PC-3 (cell line): ENCODE measurements around the gene P4HB. TPM values are rescaled to one million over a fixed set of nuclear protein-coding genes. Genes with fewer than 3 reads are reported as not detected.

ENCODE experiments used
- ATAC-seq: fragments of 200-7000 bp; cut with Tn5 transposase; 2 replicates; pipeline ENCODE4 v1.9.1; 2020; ENCODE audit warnings: mild to moderate bottlenecking, moderate library complexity
- BruUV-seq: library from RNA; stranded (reverse); fragments of 400-500 nt; replicated peaks from 2 replicates; lab custom pipeline; 2021; lab: Mats Ljungman, UMichigan
- CTCF ChIA-PET: fragments of 300-600 bp; sonication (Branson Sonifier 250); formaldehyde crosslinking; loops from one replicate; lab custom pipeline; 2022; ENCODE audit warnings: antibody characterized with exemption; lab: Charles Lee
- POLR2A ChIA-PET: fragments of 300-600 bp; sonication (Branson Sonifier 250); formaldehyde crosslinking; loops from one replicate; lab custom pipeline; 2022; ENCODE audit warnings: antibody characterized with exemption; ENCODE audit not compliant: unreplicated experiment; lab: Charles Lee
- DNase-seq: peaks from one replicate; pipeline ENCODE4 v3.0.0-alpha.2; 2015
- H2AFZ ChIP-seq: fragments of 300-600 bp; sonication (generic); 2 replicates; pipeline ENCODE4 v1.6.0; 2016; ENCODE audit warnings: antibody characterized with exemption, low read length
- H3F3A ChIP-seq: fragments of 300-600 bp; sonication (generic); one replicate; pipeline ENCODE4 v1.6.0; 2017; ENCODE audit warnings: antibody characterized with exemption, low read length, control low read depth, mild to moderate bottlenecking; ENCODE audit not compliant: unreplicated experiment
- H3K27ac ChIP-seq: fragments of 300-600 bp; sonication (generic); 2 replicates; pipeline ENCODE4 v1.5.1; 2016; ENCODE audit warnings: mild to moderate bottlenecking, low read length
- H3K27me3 ChIP-seq: fragments of 300-600 bp; sonication (generic); 2 replicates; pipeline ENCODE4 v1.6.1; 2016; ENCODE audit warnings: low read length, mixed read lengths
- H3K36me3 ChIP-seq: fragments of 300-600 bp; sonication (generic); 2 replicates; pipeline ENCODE4 v1.6.1; 2016; ENCODE audit warnings: low read depth, mixed run types, low read length, mixed read lengths
- H3K4me1 ChIP-seq: fragments of 300-600 bp; sonication (generic); 2 replicates; pipeline ENCODE4 v1.5.1; 2016; ENCODE audit warnings: low read length; ENCODE audit not compliant: insufficient read depth
- H3K4me2 ChIP-seq: fragments of 300-600 bp; sonication (generic); 2 replicates; pipeline ENCODE4 v1.6.0; 2016; ENCODE audit warnings: low read length
- H3K4me3 ChIP-seq: fragments of 300-600 bp; sonication (generic); 2 replicates; pipeline ENCODE4 v1.5.1; 2016; ENCODE audit warnings: mild to moderate bottlenecking, low read length, mixed read lengths
- H3K79me2 ChIP-seq: fragments of 300-600 bp; sonication (generic); 2 replicates; pipeline ENCODE4 v1.6.1; 2017; ENCODE audit warnings: low read length, mixed read lengths
- H3K9ac ChIP-seq: fragments of 300-600 bp; sonication (generic); 2 replicates; pipeline ENCODE4 v1.6.0; 2016; ENCODE audit warnings: mild to moderate bottlenecking, low read length
- H3K9me2 ChIP-seq: fragments of 300-600 bp; sonication (generic); replicated peaks from 2 replicates; pipeline ENCODE4 v1.6.1; 2016; ENCODE audit warnings: mixed run types, low read length, mixed read lengths
- H3K9me3 ChIP-seq: fragments of 300-600 bp; sonication (generic); 2 replicates; pipeline ENCODE4 v1.6.1; 2016; ENCODE audit warnings: low read length, mixed read lengths
- H4K20me1 ChIP-seq: fragments of 300-600 bp; sonication (generic); 2 replicates; pipeline ENCODE4 v1.6.1; 2016; ENCODE audit warnings: low read length, mixed read lengths
- CTCF ChIP-seq: fragments of 300-600 bp; sonication (generic); conservative IDR thresholded peaks from 2 replicates; pipeline ENCODE4 v1.5.1; 2017; ENCODE audit warnings: antibody characterized with exemption, low read depth, mild to moderate bottlenecking, low read length
- EZH2 ChIP-seq: fragments of 300-600 bp; sonication (generic); IDR thresholded peaks from one replicate; pipeline ENCODE4 v1.6.1; 2017; ENCODE audit warnings: antibody characterized with exemption, mild to moderate bottlenecking, low read length; ENCODE audit not compliant: unreplicated experiment
- EZH2phosphoT487 ChIP-seq: fragments of 300-600 bp; sonication (generic); IDR thresholded peaks from 2 replicates; pipeline ENCODE4 v1.6.1; 2018; ENCODE audit warnings: mild to moderate bottlenecking, antibody characterized with exemption, low read length, borderline replicate concordance
- intact Hi-C: fragments of 100-400 bp; cut with micrococcal nuclease; formaldehyde crosslinking; loops from 2 replicates; pipeline ENCODE4 v1.9.0; 2023
- total RNA-seq: library from RNA; depleted of rRNA; stranded (reverse); fragments of >200 nt; gene quantifications from 2 replicates; pipeline ENCODE4 v1.2.3, GENCODE V29; 2014

The P4HB gene
- total RNA-seq, 1 experiment from 2014 or later: 1,089 TPM

GRCh38 chr17:81819708-81820107, 40.6 kb downstream of the P4HB start:
- Histone ChIP-seq H3K4me3 (no peak overlapping the region), H3K79me2 (no peaks in the 10 kb centered on the region), H3F3A (no peaks in the 10 kb centered on the region), H2AFZ (no peak overlapping the region), H3K27ac (no peak overlapping the region), H3K36me3 (no peaks in the 10 kb centered on the region), H3K4me2 (no peak overlapping the region), H3K9ac (no peak overlapping the region), H3K4me1 (peaks cover 14% of the 10 kb centered on the region), H4K20me1 (no peaks in the 10 kb centered on the region), H3K9me3 (no peaks in the 10 kb centered on the region), H3K27me3 (no peaks in the 10 kb centered on the region), H3K9me2 (no peaks in the 10 kb centered on the region)
- ATAC-seq (no peak), DNase-seq (no peak)
- intact Hi-C loops: no loop called here
- BruUV-seq: no TSS peak
- ChIA-PET POLR2A (no interaction called here), CTCF (interaction anchor here (0.6 kb wide), 1 partner anchor 39 kb away, joined by 3 read pairs; no protein-coding TSS in a partner anchor)
- no peak for TF ChIP-seq CTCF
- no peak for TF ChIP-seq EZH2
- no peak for TF ChIP-seq EZH2phosphoT487

- POLR2A ChIA-PET: no interaction called here
- H3K27me3 ChIP-seq: no peaks in the 10 kb centered on the region
- ATAC-seq (no peak), DNase-seq (no peak)
- TF ChIP-seq CTCF: no peak
- TF ChIP-seq EZH2: no peak
- no peak for TF ChIP-seq EZH2phosphoT487
- no peak overlapping the region for H3K4me2 ChIP-seq
- intact Hi-C loops: no loop called here
- no peaks in the 10 kb centered on the region for H3F3A ChIP-seq
- no peaks in the 10 kb centered on the region for H3K9me2 ChIP-seq
- H2AFZ ChIP-seq: no peak overlapping the region
- H3K27ac ChIP-seq: no peak overlapping the region
- H3K9ac ChIP-seq: no peak overlapping the region
- H3K4me1 ChIP-seq: peaks cover 14% of the 10 kb centered on the region
- no peaks in the 10 kb centered on the region for H3K9me3 ChIP-seq
- H4K20me1 ChIP-seq: no peaks in the 10 kb centered on the region
- no TSS peak for BruUV-seq
- no peak overlapping the region for H3K4me3 ChIP-seq
- no peaks in the 10 kb centered on the region for H3K79me2 ChIP-seq
- no peaks in the 10 kb centered on the region for H3K36me3 ChIP-seq
- CTCF ChIA-PET: no interaction called here
Observed at GRCh38 chr17:81817758-81818147, 42.6 kb downstream of the P4HB start.

DNA sequence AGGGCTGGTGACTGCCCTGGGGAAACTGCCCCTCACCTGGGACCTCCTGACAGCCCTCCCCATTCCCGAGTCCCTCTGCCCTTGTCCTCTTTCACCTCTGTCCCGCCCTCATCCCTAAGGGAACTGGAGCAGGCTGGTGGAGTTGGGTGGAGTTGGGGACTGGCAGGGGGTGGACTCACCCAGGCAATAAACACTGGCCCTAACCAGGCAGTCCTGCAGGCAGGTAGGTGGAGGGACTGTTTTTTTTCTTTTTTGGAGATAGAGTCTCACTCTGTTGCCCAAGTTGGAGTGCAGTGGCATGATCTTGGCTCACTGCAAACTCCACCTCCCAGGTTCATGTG, 44.7 kb downstream of the P4HB start:
- no peaks in the 10 kb centered on the region for H3K36me3 ChIP-seq
- peaks cover 10% of the 10 kb centered on the region for H3K4me1 ChIP-seq
- H3K79me2 ChIP-seq: no peaks in the 10 kb centered on the region
- ATAC-seq (peak; percentile 8; the same call in 1 of the 2 replicates), DNase-seq (no peak)
- H3K9ac ChIP-seq: no peak overlapping the region
- H3K9me3 ChIP-seq: no peaks in the 10 kb centered on the region
- no peaks in the 10 kb centered on the region for H3K27me3 ChIP-seq
- no peak for TF ChIP-seq EZH2
- no peak for TF ChIP-seq EZH2phosphoT487
- TF ChIP-seq CTCF: no peak
- CTCF ChIA-PET: no interaction called here
- no peak overlapping the region for H3K4me3 ChIP-seq
- POLR2A ChIA-PET: interaction anchor here (0.6 kb wide), 1 partner anchor 76 kb away, joined by 11 read pairs; no protein-coding TSS in a partner anchor
- BruUV-seq: no TSS peak
- intact Hi-C loops: no loop called here
- H3K4me2 ChIP-seq: no peak overlapping the region
- no peak overlapping the region for H2AFZ ChIP-seq
- H3K27ac ChIP-seq: no peak overlapping the region
- H3K9me2 ChIP-seq: no peaks in the 10 kb centered on the region
- no peaks in the 10 kb centered on the region for H4K20me1 ChIP-seq
- H3F3A ChIP-seq: no peaks in the 10 kb centered on the region
